ENCODE results near the gene DNAL4.
"Not testable (repeated sequence)": the region's sequence is repeated elsewhere in the genome, so short reads cannot be mapped to it uniquely, and the experiment has no call there.

The DNAL4 gene

DNA sequence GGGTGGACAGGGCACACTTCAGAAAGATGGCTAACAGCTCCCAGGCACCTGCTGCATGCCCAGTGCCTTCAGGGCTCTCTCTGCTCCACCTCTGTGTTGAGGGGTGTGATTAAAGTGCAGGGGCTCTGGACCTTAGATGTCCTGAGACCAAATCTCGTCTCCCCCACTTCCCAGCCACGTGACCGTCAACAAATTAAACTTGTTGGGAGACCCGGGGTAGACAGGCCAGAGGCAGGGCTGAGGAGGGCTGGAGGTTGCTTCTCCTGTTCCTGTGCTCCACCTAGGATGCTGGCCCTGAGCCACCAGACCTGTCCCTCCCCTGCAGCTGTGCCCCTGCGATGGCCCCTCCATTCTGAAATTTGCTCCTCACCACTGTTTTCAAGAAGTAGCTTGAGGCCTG, 32.9 kb upstream of the DNAL4 start:
- DNase-seq = no peak

DNA sequence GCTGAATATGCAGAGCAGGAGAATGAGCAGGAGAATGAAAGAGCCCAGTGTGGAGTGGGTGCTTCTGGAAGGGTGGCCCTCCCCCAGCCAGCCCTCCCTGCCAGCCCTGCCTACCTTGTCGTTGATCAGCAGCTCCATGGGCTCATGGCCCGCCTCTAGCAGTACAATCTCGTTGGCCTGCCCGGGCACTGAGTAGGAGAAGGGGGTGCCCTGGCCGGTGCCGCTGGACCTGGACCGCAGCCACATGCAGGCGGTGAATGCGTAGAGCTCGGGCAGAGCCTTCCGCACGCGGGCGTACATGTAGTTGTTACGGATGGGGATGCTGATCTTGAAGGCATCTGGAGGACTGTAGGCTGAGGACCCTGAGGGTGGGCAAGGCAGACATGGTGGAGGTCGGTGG, 32.4 kb upstream of the DNAL4 start:
- DNase-seq = no peak

DNA sequence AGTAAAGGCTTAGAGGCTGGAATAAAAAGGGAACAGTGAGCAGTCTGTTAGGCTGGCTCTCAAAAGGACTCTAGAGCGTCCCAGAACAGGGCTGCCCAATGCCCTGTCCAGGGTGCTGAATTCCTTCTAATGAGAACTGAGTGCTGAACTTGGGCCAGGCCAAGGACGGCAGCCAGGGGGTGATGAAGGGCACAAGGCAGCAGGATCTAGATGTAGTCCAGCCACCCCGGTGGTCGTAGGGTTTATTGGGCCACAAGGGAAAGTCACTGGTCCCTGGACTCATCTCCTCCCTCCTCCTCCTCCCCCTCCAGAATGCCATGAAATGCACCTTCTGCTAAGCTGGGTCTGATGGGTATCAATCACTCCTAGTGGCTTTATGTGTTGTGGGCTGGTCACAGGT, 30.6 kb upstream of the DNAL4 start:
- peak; percentile 37 for DNase-seq

- DNase-seq = no peak
Observed at GRCh38 chr22:38823637-38824036, 29.7 kb upstream of the DNAL4 start.

GRCh38 chr22:38823076-38823475, 29.1 kb upstream of the DNAL4 start:
- no peak for DNase-seq

DNA sequence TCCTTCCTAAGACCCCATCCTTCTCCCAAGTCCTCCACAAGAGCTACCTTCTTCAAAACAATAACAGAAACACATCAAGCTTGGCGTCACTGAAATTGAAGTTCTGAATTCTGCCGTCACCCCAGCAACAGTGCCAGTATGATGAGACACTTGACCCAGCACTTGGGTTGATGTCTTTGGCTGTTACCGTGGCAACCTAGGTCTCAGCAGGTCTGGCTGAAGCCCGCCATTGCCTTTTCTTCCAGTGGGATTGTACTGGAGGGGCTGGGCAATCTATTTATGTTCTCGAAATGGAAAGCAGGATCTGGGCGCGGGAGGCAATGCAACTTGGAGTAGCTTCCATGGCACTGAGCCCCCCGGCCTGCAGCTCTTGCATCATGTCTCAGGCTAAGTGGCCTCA, 26.1 kb upstream of the DNAL4 start:
- DNase-seq = no peak

DNA sequence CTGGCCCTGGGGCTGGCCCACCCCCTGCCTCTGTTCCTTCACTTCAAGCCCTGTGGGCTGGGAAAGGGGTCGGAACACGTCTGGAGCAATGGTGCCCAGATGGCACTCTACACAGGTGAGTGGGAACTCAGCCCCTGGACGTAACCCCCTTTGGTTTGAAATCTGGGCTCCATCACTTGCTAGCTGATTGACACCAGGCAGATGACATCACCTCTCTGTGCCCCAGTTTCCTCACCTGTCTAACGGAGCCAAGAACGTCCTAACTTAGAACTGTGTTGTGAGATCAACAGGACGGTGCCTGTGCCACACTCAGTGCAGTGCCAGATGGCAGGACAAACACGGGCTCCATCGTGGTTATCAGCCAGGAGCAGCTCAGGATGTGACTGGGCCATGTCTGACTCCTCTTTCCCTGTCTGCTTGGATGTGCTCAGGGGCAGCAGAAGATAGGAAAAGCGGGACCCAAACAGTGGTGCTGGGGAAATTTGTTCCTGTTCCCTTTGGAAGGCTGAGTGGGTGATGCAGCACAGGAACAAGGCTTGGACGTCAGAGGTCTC, 25.5 kb upstream of the DNAL4 start:
- DNase-seq = no peak

DNA sequence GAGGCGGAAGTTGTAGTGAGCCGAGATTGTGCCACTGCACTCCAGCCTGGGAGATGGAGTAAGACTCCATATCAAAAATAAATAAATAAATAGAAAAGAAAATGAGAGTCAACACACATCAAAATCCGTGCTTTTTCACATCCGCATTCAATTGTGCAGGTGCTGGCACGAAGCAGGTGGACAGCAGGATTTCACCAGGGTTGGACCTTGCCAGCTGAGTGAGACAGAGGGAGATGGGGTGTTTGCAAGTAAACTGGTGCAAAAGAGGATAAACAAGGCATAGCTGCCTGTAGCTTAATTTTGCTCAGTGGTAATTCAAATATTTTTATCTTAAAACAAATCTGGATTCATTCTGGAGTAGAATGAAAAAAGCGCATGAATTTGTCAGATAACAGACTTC, 23.3 kb upstream of the DNAL4 start:
- DNase-seq = no peak

DNA sequence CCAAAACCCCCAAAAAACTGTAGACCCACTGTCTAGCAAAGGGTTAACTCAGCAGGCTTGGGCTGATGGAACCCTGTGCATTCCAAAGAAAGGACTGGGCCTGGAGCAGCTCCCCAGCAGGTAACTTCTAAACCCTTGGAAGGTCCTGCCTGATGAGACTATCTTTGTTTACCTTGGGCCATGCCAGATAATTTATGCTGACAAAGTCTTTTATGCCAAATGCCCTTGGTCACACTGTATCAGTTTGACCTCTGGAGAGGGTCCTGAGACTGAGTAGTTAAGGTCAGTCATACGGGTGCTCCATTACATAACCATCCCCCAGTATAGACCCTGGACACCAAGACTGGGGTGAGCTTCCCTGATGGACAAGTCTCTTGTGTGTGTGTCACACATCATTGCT, 21.9 kb upstream of the DNAL4 start:
- no peak for DNase-seq

DNA sequence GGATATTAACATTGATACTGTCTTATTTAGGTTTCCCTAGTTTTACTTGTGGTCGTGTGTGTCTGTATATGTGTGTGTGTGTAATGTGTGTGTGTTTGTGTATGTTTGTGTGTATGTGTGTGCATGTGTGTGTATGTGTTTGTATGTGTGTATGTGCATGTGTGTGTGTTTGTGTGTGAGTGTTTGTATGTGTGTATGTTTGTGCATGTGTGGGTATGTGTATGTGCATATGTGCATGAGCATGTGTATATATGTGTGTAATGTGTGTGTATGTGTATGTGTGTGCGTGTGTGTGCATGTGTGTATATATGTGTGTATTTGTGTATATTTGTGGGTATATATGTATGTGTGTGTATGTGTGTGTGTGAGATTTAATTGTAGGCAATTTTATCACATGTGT, 17.3 kb upstream of the DNAL4 start:
- no peak for DNase-seq

GRCh38 chr22:38805041-38805593, 11.2 kb upstream of the DNAL4 start:
- not testable (repeated sequence) for DNase-seq

GRCh38 chr22:38802671-38803121, 8.8 kb upstream of the DNAL4 start:
- no peak for DNase-seq

- DNase-seq = no peak
Observed at GRCh38 chr22:38799265-38800002, 5.5 kb upstream of the DNAL4 start.

GRCh38 chr22:38798496-38798895, 4.6 kb upstream of the DNAL4 start:
- DNase-seq = no peak

GRCh38 chr22:38796262-38796957, 2.5 kb upstream of the DNAL4 start:
- DNase-seq = no peak

- no peak for DNase-seq
Observed at GRCh38 chr22:38795569-38795968, 1.6 kb upstream of the DNAL4 start.

- no peak for DNase-seq
Observed at GRCh38 chr22:38793317-38793716, 626 bp downstream of the DNAL4 start.

DNA sequence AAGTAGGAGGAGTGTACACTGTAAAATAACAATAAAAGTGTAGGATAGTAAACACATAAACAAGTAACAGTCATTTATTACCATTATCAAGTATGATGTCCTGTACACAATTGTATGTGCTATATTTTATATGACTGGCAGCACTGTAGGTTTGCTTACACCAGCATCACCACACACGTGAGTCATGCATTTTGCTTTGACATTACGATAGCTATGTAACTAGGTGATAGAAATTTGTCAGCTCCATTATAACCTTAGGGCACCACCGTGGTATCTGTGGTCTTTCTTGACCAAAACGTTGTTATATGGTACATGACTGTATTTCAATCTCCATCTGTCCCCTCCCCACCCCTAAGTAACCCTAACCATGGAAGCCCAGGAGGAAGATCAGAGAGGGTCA, 1.1 kb downstream of the DNAL4 start:
- DNase-seq = no peak

DNA sequence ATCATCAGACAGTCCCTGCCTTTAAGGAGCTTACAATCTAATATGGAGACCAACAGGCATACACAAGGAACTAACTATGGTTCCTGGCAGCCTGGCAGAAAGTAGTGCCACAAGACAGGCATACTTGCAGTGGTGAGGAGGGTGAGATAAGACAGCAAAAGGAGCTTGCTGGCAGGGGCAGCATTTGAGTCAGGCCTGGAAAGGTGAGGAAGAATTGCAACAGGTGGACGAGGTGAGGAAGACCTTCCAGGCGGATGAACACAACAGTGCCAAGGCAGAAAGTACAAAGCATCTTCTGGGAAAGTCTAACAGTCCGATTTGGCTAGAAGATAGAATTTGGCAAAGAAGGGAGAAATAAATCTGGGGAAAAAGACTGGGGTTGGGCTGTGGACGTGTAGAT, 4.3 kb downstream of the DNAL4 start:
- DNase-seq = no peak

GRCh38 chr22:38788846-38789245, 5.1 kb downstream of the DNAL4 start:
- no peak for DNase-seq

GRCh38 chr22:38788021-38788816, 5.7 kb downstream of the DNAL4 start:
- no peak for DNase-seq

- no peak for DNase-seq
Observed at GRCh38 chr22:38786631-38787030, 7.3 kb downstream of the DNAL4 start.

- no peak for DNase-seq
Observed at GRCh38 chr22:38784856-38785255, 9.1 kb downstream of the DNAL4 start.
